Activated naive CD4-positive, alpha-beta T cell treated with anti-CD3 and anti-CD28 coated beads, Interleukin-2, amount 50 U/mL, for 72 hours (primary cell): Measurements from ENCODE around the gene ARPC1A. TPM values are rescaled to one million over a fixed set of nuclear protein-coding genes. Genes with fewer than 3 reads are reported as not detected.
A peak's percentile ranks its signal among the peaks of the same experiment; 100 is the strongest.
"Not testable (repeated sequence)": the region's sequence is repeated elsewhere in the genome, so short reads cannot be mapped to it uniquely, and the experiment has no call there.

Experiments used
- ATAC-seq, 2 donors: fragments of 150-1000 bp; cut with Tn5 transposase; 2 replicates each; pipeline ENCODE4 v1.10.0; 2021; ENCODE audit warnings: mild to moderate bottlenecking in 2 of 2, moderate library complexity in 2 of 2
- DNase-seq, 2 donors: peaks; one replicate each; pipeline ENCODE4 v3.0.0; 2021 to 2022; ENCODE audit warnings: low spot score in 2 of 2
- H3K27ac Mint-ChIP-seq, 2 donors: one replicate each; pipeline ENCODE4 v1.8.0; 2022; ENCODE audit warnings: mild to moderate bottlenecking in 2 of 2, mixed read lengths in 2 of 2
- H3K36me3 Mint-ChIP-seq, 2 donors: one replicate each; pipeline ENCODE4 v1.8.0; 2022; ENCODE audit warnings: mixed read lengths in 2 of 2
- H3K9me3 Mint-ChIP-seq, 2 donors: one replicate each; pipeline ENCODE4 v1.8.0; 2022; ENCODE audit warnings: mixed read lengths in 2 of 2
- total RNA-seq, 2 donors: library from RNA; stranded (reverse); gene quantifications; one replicate each; pipeline ENCODE4 v1.2.3, GENCODE V29; 2022

The ARPC1A gene
- total RNA-seq, 2 donors from 2014 or later = 43.5 to 57.2 TPM

- no peaks in the 10 kb centered on the region for H3K9me3 Mint-ChIP-seq
- no peak overlapping the region for H3K27ac Mint-ChIP-seq
- ATAC-seq (no peak), DNase-seq (no peak)
- no peaks in the 10 kb centered on the region for H3K36me3 Mint-ChIP-seq
These were observed 14.0 kb upstream of the ARPC1A start for GRCh38 chr7:99311702-99312101.

GRCh38 chr7:99312316-99313203 is 13.1 kb upstream of the ARPC1A start:
- no peaks in the 10 kb centered on the region for H3K36me3 Mint-ChIP-seq
- H3K9me3 Mint-ChIP-seq = no peaks in the 10 kb centered on the region
- peak; percentile 46 to 56 for ATAC-seq
- no peak overlapping the region for H3K27ac Mint-ChIP-seq
- DNase-seq = peak in 1 of 2 donors; percentile 79

GRCh38 chr7:99313204-99313573 is 12.5 kb upstream of the ARPC1A start:
- no peak for DNase-seq
- H3K27ac Mint-ChIP-seq = no peak overlapping the region
- ATAC-seq = peak; percentile 38 to 39
- no peaks in the 10 kb centered on the region for H3K9me3 Mint-ChIP-seq
- H3K36me3 Mint-ChIP-seq = no peaks in the 10 kb centered on the region

- H3K36me3 Mint-ChIP-seq = no peaks in the 10 kb centered on the region
- H3K9me3 Mint-ChIP-seq = no peaks in the 10 kb centered on the region
- ATAC-seq (peak; percentile 87 to 95), DNase-seq (peak in 1 of 2 donors; percentile 53)
- H3K27ac Mint-ChIP-seq = no peak overlapping the region
These were observed 11.2 kb upstream of the ARPC1A start for GRCh38 chr7:99314504-99314903.

GRCh38 chr7:99320371-99320770 is 5.3 kb upstream of the ARPC1A start:
- Mint-ChIP-seq H3K36me3 (no peaks in the 10 kb centered on the region), H3K9me3 (no peaks in the 10 kb centered on the region), H3K27ac (no peak overlapping the region)
- DNase-seq (no peak), ATAC-seq (no peak)

GRCh38 chr7:99322659-99323058 is 3.0 kb upstream of the ARPC1A start:
- DNase-seq, ATAC-seq, H3K9me3 Mint-ChIP-seq, H3K27ac Mint-ChIP-seq: not testable (repeated sequence)
- H3K36me3 Mint-ChIP-seq = peaks cover 10% of the 10 kb centered on the region in 2 donors

GRCh38 chr7:99324559-99324958 is 1.1 kb upstream of the ARPC1A start:
- H3K36me3 Mint-ChIP-seq = peaks cover 10% of the 10 kb centered on the region in 2 donors
- ATAC-seq = no peak
- H3K27ac Mint-ChIP-seq = peak overlapping the region; percentile 84 to 97
- H3K9me3 Mint-ChIP-seq = no peaks in the 10 kb centered on the region
- DNase-seq = no peak

- Mint-ChIP-seq H3K9me3 (no peaks in the 10 kb centered on the region), H3K27ac (peak overlapping the region; percentile 84 to 97), H3K36me3 (peaks cover 10% of the 10 kb centered on the region in 2 donors)
- no peak for ATAC-seq
- DNase-seq = no peak
These were observed 651 bp upstream of the ARPC1A start for GRCh38 chr7:99325001-99325493.

- ATAC-seq (no peak), DNase-seq (no peak)
- H3K36me3 Mint-ChIP-seq = peaks cover 10% of the 10 kb centered on the region in 2 donors
- peak overlapping the region; percentile 81 to 97 for H3K27ac Mint-ChIP-seq
- no peaks in the 10 kb centered on the region for H3K9me3 Mint-ChIP-seq
These were observed 697 bp downstream of the ARPC1A start for GRCh38 chr7:99326408-99326782.

- Mint-ChIP-seq H3K36me3 (peaks cover 10 to 14% of the 10 kb centered on the region in 2 donors), H3K27ac (peak overlapping the region; percentile 79 to 92)
- peak; percentile 66 to 72 for ATAC-seq
- H3K9me3 Mint-ChIP-seq, DNase-seq: not testable (repeated sequence)
These were observed 4.7 kb downstream of the ARPC1A start for GRCh38 chr7:99330314-99330961.

- Mint-ChIP-seq H3K36me3 (peaks cover 10 to 16% of the 10 kb centered on the region in 2 donors), H3K9me3 (no peaks in the 10 kb centered on the region), H3K27ac (peak overlapping the region; percentile 40 to 79)
- DNase-seq = no peak
- ATAC-seq = peak; percentile 56 to 85
These were observed 5.3 kb downstream of the ARPC1A start for GRCh38 chr7:99331002-99331401.

GRCh38 chr7:99339595-99339994 is 13.9 kb downstream of the ARPC1A start:
- H3K36me3 Mint-ChIP-seq = peaks cover 5 to 25% of the 10 kb centered on the region in 2 donors
- H3K9me3 Mint-ChIP-seq = no peaks in the 10 kb centered on the region
- peak overlapping the region in 1 of 2 donors; percentile 19 for H3K27ac Mint-ChIP-seq
- ATAC-seq (no peak), DNase-seq (no peak)

GRCh38 chr7:99340659-99341058 is 15.0 kb downstream of the ARPC1A start:
- H3K9me3 Mint-ChIP-seq = no peaks in the 10 kb centered on the region
- no peak for DNase-seq
- no peak overlapping the region for H3K27ac Mint-ChIP-seq
- no peak for ATAC-seq
- peaks cover 5 to 19% of the 10 kb centered on the region in 2 donors for H3K36me3 Mint-ChIP-seq

- no peaks in the 10 kb centered on the region for H3K9me3 Mint-ChIP-seq
- DNase-seq = no peak
- peak; percentile 28 to 65 for ATAC-seq
- H3K36me3 Mint-ChIP-seq = peaks cover 5 to 7% of the 10 kb centered on the region in 2 donors
- no peak overlapping the region for H3K27ac Mint-ChIP-seq
These were observed 18.5 kb downstream of the ARPC1A start for GRCh38 chr7:99344061-99344647.

- not testable (repeated sequence) for H3K9me3 Mint-ChIP-seq, ATAC-seq, H3K36me3 Mint-ChIP-seq, H3K27ac Mint-ChIP-seq, DNase-seq
These were observed 24.9 kb downstream of the ARPC1A start for GRCh38 chr7:99350641-99351040.

GRCh38 chr7:99352247-99352646 is 26.5 kb downstream of the ARPC1A start:
- peaks cover 0 to 5% of the 10 kb centered on the region in 2 donors for H3K36me3 Mint-ChIP-seq
- no peak for ATAC-seq
- no peak overlapping the region for H3K27ac Mint-ChIP-seq
- DNase-seq = no peak
- no peaks in the 10 kb centered on the region for H3K9me3 Mint-ChIP-seq

- H3K27ac Mint-ChIP-seq = no peak overlapping the region
- H3K9me3 Mint-ChIP-seq = no peaks in the 10 kb centered on the region
- no peak for DNase-seq
- ATAC-seq = no peak
- H3K36me3 Mint-ChIP-seq = peaks cover 10 to 14% of the 10 kb centered on the region in 2 donors
These were observed 29.4 kb downstream of the ARPC1A start for GRCh38 chr7:99355098-99355497.
